Occipital lobe (tissue), 2 donors: ENCODE data around the gene SORCS2. TPM values are rescaled to one million over a fixed set of nuclear protein-coding genes. Genes with fewer than 3 reads are reported as not detected.
"Not testable (repeated sequence)": the region's sequence is repeated elsewhere in the genome, so short reads cannot be mapped to it uniquely, and the experiment has no call there.

Experiments
- DNase-seq: peaks from one replicate; lab custom pipeline; 2025; lab: John Stamatoyannopoulos, UW
- total RNA-seq: library from RNA; depleted of rRNA; stranded (reverse); fragments of >200 nt; gene quantifications from one replicate; pipeline ENCODE4 v1.2.3, GENCODE V29; 2014

Gene SORCS2
- total RNA-seq, 1 donor from 2014 or later, result 4.1 TPM

DNA sequence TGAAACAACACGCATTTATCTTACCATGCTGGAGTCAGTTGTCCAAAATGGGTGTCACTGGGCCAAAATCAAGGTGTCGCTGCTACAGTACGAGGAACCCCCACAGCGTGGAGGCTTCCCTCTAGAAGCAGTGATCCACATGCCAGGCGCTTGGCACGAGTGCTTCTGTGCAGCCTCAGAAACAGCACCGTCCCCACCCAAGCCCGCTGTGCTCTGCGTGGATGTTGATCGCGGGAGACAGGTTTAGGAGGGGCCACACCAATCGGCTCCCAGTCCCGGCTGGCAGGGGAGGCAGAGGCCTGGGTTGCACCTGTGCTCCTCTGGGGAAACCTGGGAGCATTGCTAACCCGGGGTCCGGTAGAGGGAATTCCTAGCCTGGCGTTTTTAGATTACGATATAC, 407.9 kb downstream of the SORCS2 start:
- no peak for DNase-seq

GRCh38 chr4:7602166-7602565, 409.8 kb downstream of the SORCS2 start:
- not testable (repeated sequence) for DNase-seq

- no peak for DNase-seq
Measured at GRCh38 chr4:7607156-7607910, 415.0 kb downstream of the SORCS2 start.

GRCh38 chr4:7608046-7608445, 415.7 kb downstream of the SORCS2 start:
- DNase-seq, result no peak

- DNase-seq, result no peak
Measured at GRCh38 chr4:7609316-7609715, 417.0 kb downstream of the SORCS2 start.

DNA sequence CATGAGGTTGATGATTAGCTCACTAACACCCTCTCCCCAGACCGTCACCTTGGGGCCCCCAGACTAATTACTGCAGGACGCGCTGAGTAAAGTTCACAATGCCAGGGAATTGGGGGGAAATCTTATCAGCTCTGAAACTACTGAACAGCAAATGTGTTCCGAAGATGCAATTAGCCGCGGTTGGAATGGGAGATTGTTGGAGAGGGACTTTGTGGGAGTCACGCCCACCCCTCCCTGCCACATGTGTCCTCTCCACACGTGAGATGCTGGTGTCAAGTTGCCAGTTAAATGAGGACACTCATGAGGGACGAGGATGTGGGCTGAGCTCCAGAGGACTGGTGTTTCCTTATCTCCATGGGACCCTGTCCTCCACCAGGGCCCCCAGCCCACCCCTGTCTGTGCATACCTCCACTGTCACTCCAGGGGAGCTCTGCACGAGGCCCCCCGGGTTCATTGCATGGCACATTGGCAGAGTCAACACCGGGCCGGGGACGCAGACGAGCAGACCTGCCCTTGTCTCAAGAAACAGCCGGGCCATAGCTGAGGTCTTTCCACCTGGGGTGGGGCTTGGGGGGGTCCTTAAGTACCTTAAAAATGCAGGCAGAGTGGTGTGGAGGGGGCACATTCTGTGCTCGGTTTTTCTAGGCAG, 417.8 kb downstream of the SORCS2 start:
- DNase-seq, result no peak

DNA sequence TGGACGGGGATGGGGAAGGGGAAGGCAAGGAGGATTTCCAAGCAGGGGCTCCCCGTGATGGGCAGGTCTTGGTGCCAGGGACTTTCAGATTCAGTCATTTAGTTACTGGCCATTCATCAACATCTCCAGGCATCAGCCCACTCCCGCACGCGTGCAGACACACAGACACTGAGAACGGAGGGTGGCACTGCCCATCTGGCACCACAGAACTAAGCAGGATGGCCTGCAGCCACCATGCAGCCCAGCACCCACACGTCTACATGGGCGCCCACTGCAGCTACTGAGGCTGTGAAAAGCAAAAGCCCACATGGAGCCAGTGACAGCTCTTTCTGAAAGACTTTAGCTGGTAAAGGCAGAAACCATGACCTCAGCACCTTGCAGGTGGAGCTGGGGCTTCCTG, 418.5 kb downstream of the SORCS2 start:
- no peak for DNase-seq

DNA sequence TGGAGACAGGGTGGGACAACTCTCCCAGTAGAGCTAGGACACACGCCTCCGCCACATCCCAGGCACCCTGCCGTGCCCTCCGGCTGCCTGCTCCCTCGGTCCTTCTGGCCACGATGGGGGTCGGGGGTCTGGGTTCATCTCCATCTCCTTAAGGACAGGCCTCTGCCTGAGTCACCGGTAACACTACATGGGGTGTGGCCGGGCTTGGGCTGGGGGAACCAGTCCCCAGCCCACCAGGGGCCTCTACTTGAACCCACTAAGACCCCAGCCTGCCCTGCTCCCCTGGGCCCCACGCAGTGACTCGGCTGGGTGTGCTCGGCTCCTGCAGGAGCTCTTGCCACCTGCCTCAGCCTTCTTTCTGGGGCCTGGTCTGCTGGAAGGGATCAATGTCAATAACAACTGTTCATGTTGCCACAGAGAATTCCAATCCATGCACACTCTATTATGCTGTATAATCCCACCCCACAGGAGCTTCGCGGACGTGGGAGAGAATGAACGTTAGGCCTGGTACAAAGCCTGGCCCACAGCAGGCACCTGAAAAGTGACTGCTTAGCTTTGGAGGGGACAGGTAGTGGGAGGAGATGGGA, 420.1 kb downstream of the SORCS2 start:
- DNase-seq, result no peak

GRCh38 chr4:7614350-7614949, 422.1 kb downstream of the SORCS2 start:
- DNase-seq, result no peak

- no peak for DNase-seq
Measured at GRCh38 chr4:7616193-7616592, 423.9 kb downstream of the SORCS2 start.

DNA sequence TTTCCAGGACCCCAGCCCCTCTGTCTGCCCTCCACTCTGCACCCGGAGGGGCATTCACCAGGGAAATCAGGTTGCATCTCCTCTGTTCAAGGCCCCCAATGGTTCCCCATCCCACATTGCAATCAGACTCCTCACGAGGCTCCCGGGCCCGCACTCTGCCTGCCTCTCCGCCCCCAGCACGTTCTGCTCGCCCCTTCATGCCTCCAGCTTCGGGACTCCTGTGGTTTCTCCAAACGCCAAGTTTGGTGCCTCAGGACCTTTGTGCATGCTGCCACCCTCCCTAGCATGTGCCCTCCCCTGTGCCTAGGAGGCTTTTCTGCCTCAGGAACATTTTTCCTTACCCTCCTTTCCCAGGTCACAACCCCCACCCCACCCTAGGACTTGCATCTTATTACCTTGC, 426.0 kb downstream of the SORCS2 start:
- no peak for DNase-seq

DNA sequence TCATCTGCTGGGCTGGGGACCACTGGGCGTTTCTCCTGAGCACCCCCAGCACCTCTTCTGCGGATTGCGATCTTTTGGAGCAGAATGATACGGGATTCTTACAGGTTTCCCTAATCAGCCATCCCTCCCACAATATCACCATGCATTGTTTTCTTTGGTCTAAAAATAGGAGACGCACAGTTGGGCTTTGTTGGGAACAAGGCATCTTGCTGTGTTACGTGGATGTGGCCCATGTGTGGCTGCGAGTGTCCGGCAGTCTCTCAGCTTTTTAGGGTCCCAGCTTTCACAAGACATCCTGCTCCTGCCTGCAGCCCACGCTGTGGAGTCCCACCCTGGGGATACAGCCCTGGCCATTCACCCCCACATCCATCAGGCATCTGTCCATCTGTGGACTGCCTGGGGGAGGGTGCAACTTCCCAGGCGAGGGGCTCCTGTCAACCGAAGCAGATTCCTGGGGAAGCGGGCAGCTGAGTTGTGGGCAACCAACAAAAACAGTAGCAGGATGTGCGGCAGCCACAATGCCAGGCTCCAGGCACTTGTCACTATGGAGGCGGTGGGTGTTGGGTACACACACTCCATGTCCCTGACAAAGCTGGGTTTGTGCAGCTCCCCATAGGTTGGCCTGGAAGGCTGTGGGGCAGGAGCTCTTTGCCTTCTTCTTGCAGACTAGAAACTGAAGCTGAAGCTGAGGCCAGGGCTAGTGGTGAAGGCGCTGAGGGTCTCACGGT, 427.9 kb downstream of the SORCS2 start:
- DNase-seq, result no peak

DNA sequence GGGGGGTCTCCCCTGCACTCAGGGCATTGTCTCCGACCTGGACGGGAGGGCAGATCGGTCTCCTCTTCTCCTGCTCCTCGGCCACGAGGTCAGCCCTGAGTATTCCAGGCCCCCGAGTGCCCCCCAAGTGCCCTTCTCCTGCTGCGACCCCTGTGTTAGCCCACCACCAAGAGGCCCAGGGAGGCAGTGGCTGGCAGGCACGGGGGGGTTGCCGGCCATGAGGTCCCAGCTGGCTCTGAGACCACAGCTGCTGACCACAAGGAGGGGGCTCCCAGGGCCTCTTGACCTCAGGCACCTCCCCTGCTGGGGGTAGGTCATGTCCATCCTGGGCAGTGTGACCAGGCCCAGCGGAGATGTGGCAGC, 428.5 kb downstream of the SORCS2 start:
- no peak for DNase-seq

- DNase-seq, result no peak
Measured at GRCh38 chr4:7621252-7622035, 429.1 kb downstream of the SORCS2 start.

DNA sequence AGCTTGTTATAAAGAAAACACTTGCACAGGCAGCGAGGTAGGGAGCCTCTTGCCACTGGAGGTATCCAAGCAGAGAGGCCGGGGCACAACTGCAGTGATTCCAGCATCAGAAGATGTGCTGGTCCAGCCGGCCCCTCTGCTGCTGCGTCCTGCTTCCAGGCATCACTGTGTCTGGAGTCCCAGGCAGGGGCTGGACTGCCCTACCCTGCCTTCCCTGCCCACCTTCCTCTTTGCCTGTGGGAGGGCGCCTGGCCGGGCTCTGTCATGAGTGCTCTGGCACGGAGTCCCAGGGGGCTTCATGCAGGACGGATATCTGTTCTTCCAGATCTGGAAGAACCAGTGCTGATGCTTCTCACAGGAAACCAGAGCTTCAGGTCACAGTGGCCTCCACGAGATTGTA, 430.0 kb downstream of the SORCS2 start:
- DNase-seq, result no peak

DNA sequence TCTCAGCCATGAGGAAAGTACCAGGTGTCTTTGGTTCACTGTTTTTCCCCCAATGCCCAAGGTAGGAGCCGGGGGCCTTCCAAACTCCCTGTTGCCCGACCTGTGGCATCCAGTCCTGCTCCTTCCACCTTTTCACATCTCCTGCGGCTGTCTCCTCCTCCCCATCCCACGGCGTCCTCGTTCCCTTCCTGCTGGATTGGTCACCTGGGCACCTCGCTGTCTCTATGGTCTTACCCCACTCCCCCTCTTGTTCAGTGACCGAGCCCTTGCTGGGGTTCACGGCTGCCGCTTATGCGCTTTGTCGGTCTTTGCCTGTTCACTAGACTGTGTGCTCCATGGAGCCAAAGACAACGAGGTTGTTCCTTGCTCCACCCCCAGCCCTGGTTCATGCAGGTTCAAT, 431.1 kb downstream of the SORCS2 start:
- no peak for DNase-seq

DNA sequence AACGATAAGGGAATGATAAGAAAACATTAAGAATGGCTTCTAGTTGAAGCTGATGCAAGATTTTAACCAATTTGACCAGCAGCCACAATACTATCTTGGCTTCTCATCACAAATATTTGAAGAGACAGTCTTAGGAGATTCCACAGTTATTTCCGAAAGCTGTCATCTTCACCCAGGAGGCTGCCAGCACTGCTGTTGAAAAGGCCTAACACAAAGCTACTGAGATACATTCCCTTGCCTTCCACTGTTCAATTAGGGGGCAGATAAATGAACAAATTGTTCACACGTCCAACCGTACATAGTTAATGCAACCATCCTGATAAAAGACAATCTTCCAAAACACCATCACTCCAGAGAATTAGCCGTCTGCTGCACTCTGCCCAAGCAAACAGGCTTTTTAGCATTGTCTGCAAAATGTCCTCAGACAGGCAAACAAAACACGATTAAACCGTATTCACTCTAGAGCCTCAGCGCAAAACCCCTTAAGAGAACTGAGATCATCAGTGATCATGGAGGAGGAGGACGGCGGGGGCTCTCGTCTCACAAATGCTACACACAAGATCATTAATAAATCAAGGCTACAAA, 432.1 kb downstream of the SORCS2 start:
- no peak for DNase-seq

- DNase-seq, result peak; percentile 30
Measured at GRCh38 chr4:7625071-7625470, 432.7 kb downstream of the SORCS2 start.

DNA sequence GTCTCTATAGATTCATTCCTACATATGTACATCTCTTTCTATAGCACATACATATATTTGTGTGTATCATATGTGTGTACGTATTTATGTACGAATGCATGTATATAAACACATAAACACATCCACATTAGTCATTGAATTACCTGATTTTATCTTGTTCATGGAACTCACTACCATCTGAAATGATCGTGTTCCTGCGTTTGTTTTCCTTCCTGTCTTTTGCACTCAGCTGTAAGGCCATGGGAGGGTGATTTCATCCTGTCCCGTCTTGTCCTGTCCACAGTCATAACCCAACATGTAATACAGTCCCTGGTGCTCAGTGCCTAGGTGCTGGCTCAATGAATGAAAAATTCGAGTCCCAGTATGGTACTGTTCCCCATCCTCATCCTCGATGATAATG, 434.2 kb downstream of the SORCS2 start:
- no peak for DNase-seq
